OCI-LY3 (cell line): ENCODE results near the gene C1GALT1.
"Not testable (repeated sequence)": the region's sequence is repeated elsewhere in the genome, so short reads cannot be mapped to it uniquely, and the experiment has no call there.

Experiments
- H2AFZ ChIP-seq: fragments of 200-600, 300-600 bp; shearing (Covaris generic); 2 replicates; pipeline ENCODE4 v1.6.0; 2014; ENCODE audit warnings: antibody characterized with exemption, low read depth, low read length
- H3K27ac ChIP-seq: fragments of 200-600, 300-600 bp; sonication (generic); 2 replicates; pipeline ENCODE4 v1.5.1; 2014; ENCODE audit warnings: mild to moderate bottlenecking, low read length, moderate library complexity, mixed read lengths
- H3K27me3 ChIP-seq: fragments of 200-600, 300-600 bp; sonication (generic); 2 replicates; pipeline ENCODE4 v1.6.1; 2014; ENCODE audit warnings: low read depth, low read length, mixed read lengths
- H3K36me3 ChIP-seq: fragments of 200-600, 300-600 bp; sonication (generic); replicated peaks from 2 replicates; pipeline ENCODE3; 2014; ENCODE audit warnings: low read depth, low read length, mixed read lengths
- H3K4me1 ChIP-seq: fragments of 300-600, 200-600 bp; sonication (generic); 2 replicates; pipeline ENCODE4 v1.6.1; 2014; ENCODE audit warnings: low read length, mixed read lengths
- H3K4me2 ChIP-seq: fragments of 200-600, 300-600 bp; sonication (generic); 2 replicates; pipeline ENCODE4 v1.6.1; 2014; ENCODE audit warnings: low read length, mixed read lengths
- H3K4me3 ChIP-seq: fragments of 300-600, 200-600 bp; sonication (generic); 2 replicates; pipeline ENCODE4 v1.5.1; 2014; ENCODE audit warnings: antibody characterized with exemption, mild to moderate bottlenecking, low read length, moderate library complexity
- H3K79me2 ChIP-seq: fragments of 300-600, 200-600 bp; shearing (Covaris generic); 2 replicates; pipeline ENCODE4 v1.6.1; 2014; ENCODE audit warnings: mild to moderate bottlenecking, low read length, mixed read lengths
- H3K9ac ChIP-seq: fragments of 300-600, 200-600 bp; shearing (Covaris generic); 2 replicates; pipeline ENCODE4 v1.6.0; 2014; ENCODE audit warnings: mild to moderate bottlenecking, low read length, moderate library complexity
- H3K9me3 ChIP-seq: fragments of 200-600, 300-600 bp; shearing (Covaris generic); 2 replicates; pipeline ENCODE4 v1.6.1; 2014; ENCODE audit warnings: low read length, mixed read lengths; ENCODE audit not compliant: insufficient read depth
- H4K20me1 ChIP-seq: fragments of 200-600, 300-600 bp; sonication (generic); 2 replicates; pipeline ENCODE4 v1.6.1; 2016; ENCODE audit warnings: low read length, mixed read lengths; ENCODE audit not compliant: insufficient read depth
- EZH2phosphoT487 ChIP-seq: fragments of 200-600 bp; shearing (Covaris generic); IDR thresholded peaks from 2 replicates; pipeline ENCODE4 v1.6.1; 2018; ENCODE audit warnings: antibody characterized with exemption, mixed run types, low read depth
- TF ChIP-seq, protein P1 (sequence below): fragments of 200-600, 300-600 bp; sonication (generic); IDR thresholded peaks from 2 replicates; pipeline ENCODE4 v1.5.1; 2014; ENCODE audit warnings: antibody characterized with exemption, low read length, low read depth

C1GALT1 gene

DNA sequence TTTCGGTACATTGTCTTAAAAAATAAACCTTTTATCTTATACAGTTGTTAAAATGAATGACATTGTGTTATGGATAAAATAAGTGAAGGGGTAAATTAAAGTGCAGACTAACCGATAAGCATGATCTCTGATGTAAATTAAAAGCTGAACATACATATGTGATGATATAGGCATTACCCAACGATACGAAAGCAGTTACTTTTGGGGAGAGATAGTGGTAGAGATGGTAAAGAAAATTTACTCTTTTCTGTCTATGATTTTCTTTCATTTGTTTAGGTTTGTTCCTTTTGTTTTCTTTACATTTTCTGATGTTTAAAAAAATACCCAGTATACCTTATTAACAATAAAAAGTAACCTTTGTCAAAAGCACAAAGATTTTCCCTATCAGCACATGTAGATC lies 6.4 kb downstream of the C1GALT1 start:
- Histone ChIP-seq H3K4me2 (no peak overlapping the region), H4K20me1 (peaks cover 35% of the 10 kb centered on the region), H3K27me3 (no peaks in the 10 kb centered on the region), H3K4me1 (peaks cover 19% of the 10 kb centered on the region), H3K9me3 (no peaks in the 10 kb centered on the region), H3K36me3 (peaks cover 19% of the 10 kb centered on the region), H3K4me3 (no peak overlapping the region), H3K9ac (no peak overlapping the region), H3K27ac (no peak overlapping the region), H2AFZ (no peak overlapping the region), H3K79me2 (peaks cover 91% of the 10 kb centered on the region)
- TF ChIP-seq, protein P1, sequence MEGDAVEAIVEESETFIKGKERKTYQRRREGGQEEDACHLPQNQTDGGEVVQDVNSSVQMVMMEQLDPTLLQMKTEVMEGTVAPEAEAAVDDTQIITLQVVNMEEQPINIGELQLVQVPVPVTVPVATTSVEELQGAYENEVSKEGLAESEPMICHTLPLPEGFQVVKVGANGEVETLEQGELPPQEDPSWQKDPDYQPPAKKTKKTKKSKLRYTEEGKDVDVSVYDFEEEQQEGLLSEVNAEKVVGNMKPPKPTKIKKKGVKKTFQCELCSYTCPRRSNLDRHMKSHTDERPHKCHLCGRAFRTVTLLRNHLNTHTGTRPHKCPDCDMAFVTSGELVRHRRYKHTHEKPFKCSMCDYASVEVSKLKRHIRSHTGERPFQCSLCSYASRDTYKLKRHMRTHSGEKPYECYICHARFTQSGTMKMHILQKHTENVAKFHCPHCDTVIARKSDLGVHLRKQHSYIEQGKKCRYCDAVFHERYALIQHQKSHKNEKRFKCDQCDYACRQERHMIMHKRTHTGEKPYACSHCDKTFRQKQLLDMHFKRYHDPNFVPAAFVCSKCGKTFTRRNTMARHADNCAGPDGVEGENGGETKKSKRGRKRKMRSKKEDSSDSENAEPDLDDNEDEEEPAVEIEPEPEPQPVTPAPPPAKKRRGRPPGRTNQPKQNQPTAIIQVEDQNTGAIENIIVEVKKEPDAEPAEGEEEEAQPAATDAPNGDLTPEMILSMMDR, result no peak
- TF ChIP-seq EZH2phosphoT487, result no peak

DNA sequence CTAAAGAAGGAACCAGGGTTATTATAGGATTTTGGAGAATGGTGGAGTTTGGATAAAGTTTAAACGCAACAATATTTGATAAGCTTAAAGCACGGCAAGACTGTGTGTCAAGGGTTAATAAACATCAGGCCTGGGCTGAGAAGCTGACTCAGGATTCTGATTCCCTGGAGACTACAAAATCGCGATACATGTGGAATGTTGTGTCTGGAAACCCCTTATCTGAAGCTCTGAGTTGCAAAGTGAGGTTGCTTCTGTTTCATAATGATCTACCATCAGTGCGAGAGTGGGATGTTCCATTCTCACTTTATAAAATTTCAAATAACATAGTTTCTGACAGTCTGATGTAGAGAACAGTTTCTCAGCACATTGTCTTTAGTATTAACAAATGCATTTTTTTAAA lies 7.8 kb downstream of the C1GALT1 start:
- peaks cover 19% of the 10 kb centered on the region for H3K36me3 ChIP-seq
- H4K20me1 ChIP-seq, result peaks cover 35% of the 10 kb centered on the region
- no peaks in the 10 kb centered on the region for H3K27me3 ChIP-seq
- no peak overlapping the region for H2AFZ ChIP-seq
- H3K79me2 ChIP-seq, result peaks cover 91% of the 10 kb centered on the region
- peaks cover 8% of the 10 kb centered on the region for H3K4me1 ChIP-seq
- no peak overlapping the region for H3K27ac ChIP-seq
- no peak overlapping the region for H3K4me3 ChIP-seq
- H3K9me3 ChIP-seq, result no peaks in the 10 kb centered on the region
- TF ChIP-seq EZH2phosphoT487, result no peak
- TF ChIP-seq, protein P1, result no peak
- H3K4me2 ChIP-seq, result no peak overlapping the region
- no peak overlapping the region for H3K9ac ChIP-seq

DNA sequence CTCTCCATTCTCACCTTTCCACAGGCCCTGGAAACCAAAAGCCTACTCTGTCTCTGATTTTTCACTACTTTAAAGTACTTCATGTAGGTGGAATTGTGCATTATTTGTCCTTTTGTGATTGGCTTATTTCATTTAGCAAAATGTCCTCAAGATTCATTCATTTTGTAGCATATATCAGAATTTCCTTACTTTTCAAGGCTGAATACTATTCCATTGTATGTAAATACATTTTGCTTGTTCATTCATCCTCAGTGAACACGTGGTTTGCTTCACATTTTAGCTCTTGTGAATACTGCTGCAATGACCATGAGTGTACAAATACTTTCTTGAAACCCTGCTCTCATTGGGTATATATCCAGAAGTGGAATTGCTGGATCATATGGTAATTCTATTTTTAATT lies 8.8 kb downstream of the C1GALT1 start:
- Histone ChIP-seq H4K20me1 (peaks cover 26% of the 10 kb centered on the region), H3K79me2 (peaks cover 90% of the 10 kb centered on the region), H3K27me3 (no peaks in the 10 kb centered on the region), H3K27ac (no peak overlapping the region), H2AFZ (no peak overlapping the region), H3K9me3 (no peaks in the 10 kb centered on the region), H3K4me2 (no peak overlapping the region), H3K4me1 (peaks cover 3% of the 10 kb centered on the region; the same call in 1 of the 2 replicates), H3K4me3 (no peak overlapping the region), H3K9ac (no peak overlapping the region), H3K36me3 (peaks cover 12% of the 10 kb centered on the region)
- TF ChIP-seq, protein P1, result no peak
- TF ChIP-seq EZH2phosphoT487, result no peak

DNA sequence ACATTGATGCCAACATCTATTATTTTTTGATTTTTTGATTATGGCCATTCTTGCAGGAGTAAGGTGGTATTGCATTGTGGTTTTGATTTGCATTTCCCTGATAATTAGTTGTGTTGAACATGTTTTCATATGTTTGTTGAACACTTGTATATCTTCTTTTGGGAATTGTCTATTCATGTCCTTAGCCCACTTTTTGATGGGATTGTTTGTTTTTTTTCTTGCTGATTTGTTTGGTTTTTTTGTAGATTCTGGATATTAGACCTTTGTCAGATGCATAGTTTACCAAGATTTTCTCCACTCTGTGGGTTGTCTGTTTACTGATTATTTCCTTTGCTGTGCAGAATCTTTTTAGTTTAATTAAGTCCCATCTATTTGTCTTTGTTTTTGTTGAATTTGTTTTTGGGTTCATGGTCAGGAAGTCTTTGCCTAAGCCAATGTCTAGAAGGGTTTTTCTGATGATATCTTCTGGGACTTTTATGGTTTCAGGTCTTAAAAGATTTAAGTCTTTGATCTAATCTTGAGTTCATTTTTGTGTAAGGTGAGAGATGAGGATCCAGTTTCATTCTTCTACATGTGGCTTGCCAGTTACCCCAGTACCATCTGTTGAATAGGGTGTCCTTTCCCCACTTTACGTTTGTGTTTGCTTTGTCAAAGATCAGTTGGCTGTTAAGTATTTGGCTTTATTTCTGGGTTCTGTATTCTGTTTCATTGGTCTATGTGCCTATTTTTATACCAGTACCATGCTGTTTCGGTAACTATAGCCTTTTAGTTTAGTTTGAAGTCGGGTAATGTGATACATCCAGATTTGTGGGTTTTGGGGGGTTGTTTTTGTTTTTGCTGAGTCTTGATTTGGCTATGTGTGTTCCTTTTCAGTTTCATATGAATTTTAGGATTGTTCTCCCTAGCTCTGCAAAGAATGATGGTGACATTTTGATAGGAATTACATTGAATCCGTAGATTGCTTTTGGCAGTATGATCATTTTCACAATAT lies 10.7 kb downstream of the C1GALT1 start:
- H3K79me2 ChIP-seq, result peaks cover 78% of the 10 kb centered on the region
- not testable (repeated sequence) for H2AFZ ChIP-seq, H3K27me3 ChIP-seq, H3K4me3 ChIP-seq, H3K9ac ChIP-seq, H3K27ac ChIP-seq, H3K9me3 ChIP-seq, H3K4me2 ChIP-seq, H3K4me1 ChIP-seq
- peaks cover 21% of the 10 kb centered on the region for H4K20me1 ChIP-seq
- H3K36me3 ChIP-seq, result peaks cover 11% of the 10 kb centered on the region

DNA sequence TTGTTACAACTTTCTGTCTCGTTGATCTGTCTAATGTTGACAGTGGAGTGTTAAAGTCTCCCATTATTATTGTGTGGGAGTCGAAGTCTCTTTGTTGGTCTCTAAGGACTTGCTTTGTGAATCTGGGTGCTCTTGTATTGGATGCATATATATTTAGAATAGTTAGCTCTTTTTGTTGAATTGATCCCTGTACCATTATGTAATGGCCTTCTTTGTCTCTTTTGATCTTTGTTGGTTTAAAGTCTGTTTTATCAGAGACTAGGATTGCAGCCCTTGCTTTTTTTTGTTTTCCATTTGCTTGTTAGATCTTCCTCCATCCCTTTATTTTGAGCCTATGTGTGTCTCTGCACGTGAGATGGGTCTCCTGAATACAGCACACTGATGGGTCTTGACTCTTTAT lies 17.2 kb downstream of the C1GALT1 start:
- not testable (repeated sequence) for H3K4me3 ChIP-seq, H3K9ac ChIP-seq, H3K36me3 ChIP-seq, H2AFZ ChIP-seq, H3K27ac ChIP-seq, H3K4me2 ChIP-seq, H3K9me3 ChIP-seq, H3K27me3 ChIP-seq
- H3K4me1 ChIP-seq, result peaks cover 14% of the 10 kb centered on the region
- peaks cover 58% of the 10 kb centered on the region for H3K79me2 ChIP-seq
- peaks cover 28% of the 10 kb centered on the region for H4K20me1 ChIP-seq

DNA sequence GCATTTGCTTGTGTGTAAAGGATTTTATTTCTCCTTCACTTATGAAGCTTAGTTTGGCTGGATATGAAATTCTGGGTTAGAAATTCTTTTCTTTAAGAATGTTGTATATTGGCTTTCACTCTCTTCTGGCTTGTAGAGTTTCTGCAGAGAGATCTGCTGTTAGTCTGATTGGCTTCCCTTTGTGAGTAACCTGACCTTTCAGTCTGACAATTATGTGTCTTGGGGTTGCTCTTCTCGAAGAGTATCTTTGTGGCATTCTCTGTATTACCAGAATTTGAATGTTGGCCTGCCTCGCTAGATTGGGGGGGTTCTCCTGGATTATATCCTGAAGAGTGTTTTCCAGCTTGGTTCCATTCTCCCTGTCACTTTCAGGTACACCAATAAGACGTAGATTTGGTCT lies 17.9 kb downstream of the C1GALT1 start:
- not testable (repeated sequence) for H3K36me3 ChIP-seq, H3K9me3 ChIP-seq, H3K9ac ChIP-seq, H3K4me2 ChIP-seq, H3K4me3 ChIP-seq, H3K27ac ChIP-seq, H2AFZ ChIP-seq, H3K27me3 ChIP-seq
- H3K79me2 ChIP-seq, result peaks cover 58% of the 10 kb centered on the region
- peaks cover 27% of the 10 kb centered on the region for H4K20me1 ChIP-seq
- H3K4me1 ChIP-seq, result peaks cover 14% of the 10 kb centered on the region
